Measurements from ENCODE around the gene THOC5. TPM values are rescaled to one million over a fixed set of nuclear protein-coding genes. Genes with fewer than 3 reads are reported as not detected.

THOC5 gene
- total and polyA plus RNA-seq, 4 donors = 21.0 to 51.8 (median 27.9) TPM

DNA sequence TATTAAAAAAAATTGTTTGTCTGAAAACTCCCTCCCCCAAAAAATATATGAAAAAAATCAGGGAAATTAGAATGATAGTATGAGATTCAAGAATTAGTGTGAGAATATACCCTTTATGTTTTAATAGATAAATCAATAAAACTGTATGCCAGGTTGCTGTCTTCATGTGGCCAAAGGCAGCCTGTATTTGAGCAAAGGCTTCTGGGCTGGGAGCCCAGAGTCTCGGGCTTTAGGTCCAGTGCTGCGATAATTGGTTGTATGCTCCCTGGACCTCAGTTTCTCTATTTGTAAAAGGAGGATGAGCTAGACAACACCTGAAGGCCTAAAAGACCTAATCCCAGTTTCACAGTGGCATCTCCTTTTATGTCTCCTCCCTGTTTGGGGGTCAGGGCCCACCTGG lies 29.8 kb downstream of the THOC5 start:
- H3K27me3 ChIP-seq (ENCODE audit: control insufficient read depth in 3 of 3, insufficient read depth in 3 of 3, low read length in 2 of 3) = no peaks in the 10 kb centered on the region
- DNase-seq = no peak
- ATAC-seq (ENCODE audit: insufficient read depth, low FRiP score) = no peak
- no peak overlapping the region for H3K4me3 ChIP-seq
- no peak overlapping the region for H3K27ac ChIP-seq (ENCODE audit: low read depth in 1 of 2, low read length in 1 of 2)
- TF ChIP-seq, protein P1, sequence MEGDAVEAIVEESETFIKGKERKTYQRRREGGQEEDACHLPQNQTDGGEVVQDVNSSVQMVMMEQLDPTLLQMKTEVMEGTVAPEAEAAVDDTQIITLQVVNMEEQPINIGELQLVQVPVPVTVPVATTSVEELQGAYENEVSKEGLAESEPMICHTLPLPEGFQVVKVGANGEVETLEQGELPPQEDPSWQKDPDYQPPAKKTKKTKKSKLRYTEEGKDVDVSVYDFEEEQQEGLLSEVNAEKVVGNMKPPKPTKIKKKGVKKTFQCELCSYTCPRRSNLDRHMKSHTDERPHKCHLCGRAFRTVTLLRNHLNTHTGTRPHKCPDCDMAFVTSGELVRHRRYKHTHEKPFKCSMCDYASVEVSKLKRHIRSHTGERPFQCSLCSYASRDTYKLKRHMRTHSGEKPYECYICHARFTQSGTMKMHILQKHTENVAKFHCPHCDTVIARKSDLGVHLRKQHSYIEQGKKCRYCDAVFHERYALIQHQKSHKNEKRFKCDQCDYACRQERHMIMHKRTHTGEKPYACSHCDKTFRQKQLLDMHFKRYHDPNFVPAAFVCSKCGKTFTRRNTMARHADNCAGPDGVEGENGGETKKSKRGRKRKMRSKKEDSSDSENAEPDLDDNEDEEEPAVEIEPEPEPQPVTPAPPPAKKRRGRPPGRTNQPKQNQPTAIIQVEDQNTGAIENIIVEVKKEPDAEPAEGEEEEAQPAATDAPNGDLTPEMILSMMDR (IDR thresholded peaks at IDR 0.05; ENCODE audit: control extremely low read depth, extremely low read depth) = no peak
- H3K9ac ChIP-seq (ENCODE audit: insufficient read depth in 1 of 2, low read length in 2 of 2) = no peak overlapping the region
- no peaks in the 10 kb centered on the region for H3K9me3 ChIP-seq (ENCODE audit: control insufficient read depth in 4 of 4, insufficient read depth in 3 of 4, low read length in 3 of 4)
- 95 to 98% methylated on average over 2 of the region's 2 CpGs for WGBS, 2 donors
- no peaks in the 10 kb centered on the region for H3K4me1 ChIP-seq (ENCODE audit: control insufficient read depth in 5 of 5, insufficient read depth in 5 of 5, low read length in 5 of 5)
- peaks cover 39 to 63% (median 48%) of the 10 kb centered on the region in 4 donors for H3K36me3 ChIP-seq (ENCODE audit: control insufficient read depth in 4 of 4, insufficient read depth in 4 of 4, low read length in 4 of 4)

DNA sequence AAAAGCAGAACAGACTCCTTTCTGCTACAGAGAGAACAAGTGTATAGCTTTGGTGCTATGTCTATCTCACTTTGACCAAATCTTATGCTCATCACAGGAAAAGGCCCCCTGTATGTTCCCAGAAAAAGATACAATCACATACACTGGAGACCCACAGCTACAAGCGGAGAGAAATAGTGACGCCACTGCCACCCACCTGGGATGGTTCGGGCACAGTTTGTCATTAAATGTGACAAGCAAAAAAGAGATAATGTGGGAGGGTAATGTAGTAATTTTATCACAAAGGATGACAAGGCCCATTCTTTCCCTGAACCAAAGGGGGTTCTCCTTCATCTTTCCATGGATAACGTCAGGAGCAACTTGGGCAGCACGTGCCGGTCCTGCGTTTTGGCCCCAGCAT lies 32.0 kb downstream of the THOC5 start:
- TF ChIP-seq, protein P1 (IDR thresholded peaks at IDR 0.05; ENCODE audit: control extremely low read depth, extremely low read depth) = no peak
- H3K27ac ChIP-seq (ENCODE audit: low read depth in 1 of 2, low read length in 1 of 2) = no peak overlapping the region
- H3K27me3 ChIP-seq (ENCODE audit: control insufficient read depth in 3 of 3, insufficient read depth in 3 of 3, low read length in 2 of 3) = no peaks in the 10 kb centered on the region
- H3K9ac ChIP-seq (ENCODE audit: insufficient read depth in 1 of 2, low read length in 2 of 2) = no peak overlapping the region
- no peak overlapping the region for H3K4me3 ChIP-seq
- no peak for ATAC-seq (ENCODE audit: insufficient read depth, low FRiP score)
- WGBS, 2 donors = 97 to 98% methylated on average over 7 of the region's 7 CpGs
- H3K36me3 ChIP-seq (ENCODE audit: control insufficient read depth in 4 of 4, insufficient read depth in 4 of 4, low read length in 4 of 4) = peaks cover 37 to 68% (median 57%) of the 10 kb centered on the region in 4 donors
- H3K4me1 ChIP-seq (ENCODE audit: control insufficient read depth in 5 of 5, insufficient read depth in 5 of 5, low read length in 5 of 5) = no peaks in the 10 kb centered on the region
- H3K9me3 ChIP-seq (ENCODE audit: control insufficient read depth in 4 of 4, insufficient read depth in 3 of 4, low read length in 3 of 4) = no peaks in the 10 kb centered on the region
- DNase-seq = no peak

GRCh38 chr22:29520851-29521250 lies 32.7 kb downstream of the THOC5 start:
- Histone ChIP-seq H3K9me3 (ENCODE audit: control insufficient read depth in 4 of 4, insufficient read depth in 3 of 4, low read length in 3 of 4) (no peaks in the 10 kb centered on the region), H3K27ac (ENCODE audit: low read depth in 1 of 2, low read length in 1 of 2) (no peak overlapping the region), H3K27me3 (ENCODE audit: control insufficient read depth in 3 of 3, insufficient read depth in 3 of 3, low read length in 2 of 3) (no peaks in the 10 kb centered on the region), H3K4me3 (no peak overlapping the region), H3K36me3 (ENCODE audit: control insufficient read depth in 4 of 4, insufficient read depth in 4 of 4, low read length in 4 of 4) (peaks cover 39 to 68% (median 58%) of the 10 kb centered on the region in 4 donors), H3K4me1 (ENCODE audit: control insufficient read depth in 5 of 5, insufficient read depth in 5 of 5, low read length in 5 of 5) (no peaks in the 10 kb centered on the region), H3K9ac (ENCODE audit: insufficient read depth in 1 of 2, low read length in 2 of 2) (no peak overlapping the region)
- ATAC-seq (ENCODE audit: insufficient read depth, low FRiP score) (no peak), DNase-seq (no peak)
- TF ChIP-seq, protein P1 (IDR thresholded peaks at IDR 0.05; ENCODE audit: control extremely low read depth, extremely low read depth) = no peak
- WGBS, 2 donors = 85 to 90% methylated on average over 4 of the region's 4 CpGs

DNA sequence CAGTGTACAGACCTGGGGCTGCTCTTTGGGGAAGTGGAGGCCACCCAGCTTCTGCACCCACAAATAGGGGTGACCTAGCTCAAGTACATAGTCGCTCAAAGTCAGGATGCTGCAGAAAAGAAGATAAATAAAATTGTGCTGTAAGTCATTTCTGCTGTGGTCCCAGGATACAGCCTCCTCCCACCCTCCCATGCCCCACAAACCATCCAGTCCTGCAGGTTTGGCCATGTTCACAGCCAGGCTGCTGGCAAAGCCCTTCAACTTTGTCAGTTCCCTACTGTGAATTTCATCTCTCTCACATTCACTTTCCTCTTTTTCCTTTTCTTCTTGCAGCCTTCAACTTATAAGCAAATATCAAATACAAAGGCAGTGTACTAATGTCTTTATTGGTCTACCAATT lies 33.6 kb downstream of the THOC5 start:
- TF ChIP-seq, protein P1 (IDR thresholded peaks at IDR 0.05; ENCODE audit: control extremely low read depth, extremely low read depth) = no peak
- Histone ChIP-seq H3K36me3 (ENCODE audit: control insufficient read depth in 4 of 4, insufficient read depth in 4 of 4, low read length in 4 of 4) (peaks cover 35 to 67% (median 54%) of the 10 kb centered on the region in 4 donors), H3K9me3 (ENCODE audit: control insufficient read depth in 4 of 4, insufficient read depth in 3 of 4, low read length in 3 of 4) (no peaks in the 10 kb centered on the region), H3K4me3 (no peak overlapping the region), H3K9ac (ENCODE audit: insufficient read depth in 1 of 2, low read length in 2 of 2) (no peak overlapping the region), H3K27ac (ENCODE audit: low read depth in 1 of 2, low read length in 1 of 2) (no peak overlapping the region), H3K27me3 (ENCODE audit: control insufficient read depth in 3 of 3, insufficient read depth in 3 of 3, low read length in 2 of 3) (no peaks in the 10 kb centered on the region), H3K4me1 (ENCODE audit: control insufficient read depth in 5 of 5, insufficient read depth in 5 of 5, low read length in 5 of 5) (no peaks in the 10 kb centered on the region)
- 90 to 91% methylated on average over 1 of the region's 1 CpG for WGBS, 2 donors
- DNase-seq (no peak), ATAC-seq (ENCODE audit: insufficient read depth, low FRiP score) (no peak)

Measured in lung (tissue), 12 donors.